K562 (cell line): Measurements from ENCODE around the gene MRPS35. TPM values are rescaled to one million over a fixed set of nuclear protein-coding genes. Genes with fewer than 3 reads are reported as not detected.
A peak's percentile ranks its signal among the peaks of the same experiment; 100 is the strongest.

Experiments used
- BRD9 ChIP-seq: fragments of 450-650 bp; IDR thresholded peaks from 2 replicates; pipeline ENCODE4 v1.6.1; 2018; ENCODE audit warnings: low read depth; ENCODE audit not compliant: partially characterized antibody
- DLX4 ChIP-seq: fragments of 250-450 bp; sonication (Bioruptor Pico); IDR thresholded peaks from 2 replicates; pipeline ENCODE4 v1.6.1; 2021; ENCODE audit warnings: mild to moderate bottlenecking
- HOXB6 ChIP-seq: fragments of 250-450 bp; sonication (Bioruptor Pico); IDR thresholded peaks from 2 replicates; pipeline ENCODE4 v1.5.1; 2022; ENCODE audit warnings: mild to moderate bottlenecking, borderline replicate concordance
- KDM1A ChIP-seq, 2 experiments: fragments of 450-650 bp; IDR thresholded peaks; 2 replicates each; pipeline ENCODE4 v1.6.1; 2016; ENCODE audit warnings: mild to moderate bottlenecking in 2 of 2
- MLLT1 ChIP-seq, 2 experiments: fragments of 450-650 bp; IDR thresholded peaks; 2 replicates each; pipeline ENCODE4 v1.6.1; 2016
- NEUROD1 ChIP-seq: fragments of 150-350 bp; IDR thresholded peaks from 2 replicates; pipeline ENCODE4 v1.6.1; 2014; ENCODE audit warnings: borderline replicate concordance, low read length, low read depth; ENCODE audit not compliant: partially characterized antibody
- POLR2AphosphoS5 ChIP-seq: IDR thresholded peaks from 2 replicates; pipeline ENCODE4 v1.6.1; 2011; ENCODE audit warnings: mild to moderate bottlenecking, low read depth, low read length, moderate library complexity; ENCODE audit not compliant: control insufficient read depth, insufficient read depth
- POLR2G ChIP-seq: fragments of 200-400 bp; formaldehyde crosslinking; IDR thresholded peaks from 2 replicates; pipeline ENCODE4 v1.6.1; 2017; ENCODE audit warnings: low read depth, mild to moderate bottlenecking, antibody characterized with exemption, low read length, moderate library complexity
- RAD21 ChIP-seq, 2 experiments: fragments of 250-450 bp in 1 of 2; fragments of 450-650 bp in 1 of 2; sonication (Bioruptor Pico) in 1 of 2; formaldehyde crosslinking in 1 of 2; IDR thresholded peaks in 1 of 2; conservative IDR thresholded peaks in 1 of 2; 2 replicates each; pipeline versions ENCODE4 v1.4.0 to v1.8.0; 2020 to 2022; ENCODE audit warnings: mild to moderate bottlenecking in 2 of 2, moderate library complexity in 1 of 2
- SIN3A ChIP-seq, 2 experiments: fragments of 150-350 bp in 1 of 2; IDR thresholded peaks; 2 replicates each; pipeline ENCODE4 v1.6.1; 2011 to 2016; ENCODE audit warnings: borderline replicate concordance in 2 of 2, low read depth in 2 of 2, low read length in 2 of 2, mild to moderate bottlenecking in 2 of 2, moderate library complexity in 2 of 2; ENCODE audit not compliant: control insufficient read depth in 1 of 2
- SMAD1 ChIP-seq: fragments of 150-350 bp; IDR thresholded peaks from 2 replicates; pipeline ENCODE4 v1.6.1; 2014; ENCODE audit warnings: low read length, low read depth; ENCODE audit not compliant: partially characterized antibody
- TAF1 ChIP-seq: IDR thresholded peaks from 2 replicates; pipeline ENCODE4 v1.6.1; 2011; ENCODE audit warnings: mild to moderate bottlenecking, low read length, moderate library complexity; ENCODE audit not compliant: insufficient read depth, control insufficient read depth, severe bottlenecking; ENCODE audit errors: extremely low read depth
- ZC3H8 ChIP-seq: fragments of 450-650 bp; IDR thresholded peaks from 2 replicates; pipeline ENCODE4 v1.6.1; 2017
- ZNF655 ChIP-seq: fragments of 250-450 bp; sonication (Bioruptor Pico); IDR thresholded peaks from 2 replicates; pipeline ENCODE4 v1.5.0; 2021
- ZNF764 ChIP-seq: fragments of 250-450 bp; sonication (Bioruptor Pico); IDR thresholded peaks from 2 replicates; pipeline ENCODE4 v1.4.0; 2020; ENCODE audit warnings: low read depth, mild to moderate bottlenecking, moderate library complexity
- ZNF778 ChIP-seq: fragments of 450-650 bp; formaldehyde crosslinking; IDR thresholded peaks from 2 replicates; pipeline ENCODE4 v1.4.0; 2020; ENCODE audit warnings: mild to moderate bottlenecking, moderate library complexity
- polyA plus RNA-seq, 8 experiments: library from polyadenylated mRNA; depleted of rRNA in 4 of 8; stranded (reverse) in 5 of 8; unstranded in 3 of 8; fragments of >200 nt; fragmentation: Nextera tagmentation in 2 of 8; fragmentation: Illumina TruSeq in 1 of 8; extraction: Ambion mirVana in 2 of 8; extraction: Trizol in 1 of 8; gene quantifications; 2 replicates each; pipeline versions ENCODE4 v1.2.1 to v1.2.3, GENCODE V29; 2011 to 2014; ENCODE audit warnings: inconsistent platforms in 1 of 8, missing spikeins in 1 of 8
- total RNA-seq, 7 experiments: library from RNA; depleted of rRNA in 6 of 7; stranded (reverse); fragments of >200 nt in 6 of 7; fragmentation: Illumina TruSeq in 2 of 7; extraction: Trizol in 2 of 7; gene quantifications; 2 replicates each; pipeline versions ENCODE4 v1.2.1 to v1.2.3, GENCODE V29; 2011 to 2021; ENCODE audit warnings: low replicate concordance in 1 of 7
- TF ChIP-seq, protein P1 (sequence below): fragments of 250-450 bp; sonication (Bioruptor Pico); IDR thresholded peaks from 2 replicates; pipeline ENCODE4 v1.8.0; 2022; ENCODE audit warnings: moderate library complexity, mild to moderate bottlenecking, inconsistent platforms

The MRPS35 gene
- total and polyA plus RNA-seq, 9 of the 15 experiments (the other 6 are each of a cell fraction or from before 2014, with no cell fraction given) = 79.0 to 183 (median 114) TPM

DNA sequence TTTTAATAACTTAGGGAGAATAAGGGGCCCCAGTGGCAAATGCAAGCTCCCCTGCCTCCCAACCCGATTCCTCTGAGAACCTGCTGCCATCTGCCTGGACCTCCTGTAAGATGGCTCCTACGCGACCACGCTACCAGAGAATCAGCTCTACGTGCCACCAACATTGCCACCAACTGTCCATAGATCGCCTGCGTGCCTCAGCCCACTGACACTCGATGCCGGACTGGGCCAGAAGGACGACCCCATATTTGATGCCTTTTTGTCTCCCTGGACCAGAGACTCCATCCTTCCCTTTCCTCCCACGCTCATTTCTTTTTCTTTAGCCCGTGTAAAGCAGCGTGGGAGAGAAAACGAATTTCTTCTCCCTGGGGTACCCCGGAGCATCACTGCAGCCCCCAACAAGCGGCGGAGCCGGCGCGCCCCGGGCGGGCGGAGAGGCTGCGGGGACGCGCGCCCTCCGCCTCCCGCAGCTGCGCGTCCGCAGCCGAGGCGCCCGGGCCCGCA lies 68.8 kb downstream of the MRPS35 start (continued):
- TF ChIP-seq ZNF655 (CRISPR knock-in tag) = no peak
- no peak for TF ChIP-seq ZC3H8
- TF ChIP-seq POLR2AphosphoS5 = no peak
- TF ChIP-seq POLR2G = no peak
- no peak for TF ChIP-seq NEUROD1
- no peak for TF ChIP-seq SIN3A (IDR thresholded peaks at IDR 0.05; ENCODE audit: borderline replicate concordance in 2 of 2, control insufficient read depth in 1 of 2, low read depth in 2 of 2, low read length in 2 of 2)
- TF ChIP-seq MLLT1 (IDR thresholded peaks at IDR 0.05) = no peak
- TF ChIP-seq, protein P1, sequence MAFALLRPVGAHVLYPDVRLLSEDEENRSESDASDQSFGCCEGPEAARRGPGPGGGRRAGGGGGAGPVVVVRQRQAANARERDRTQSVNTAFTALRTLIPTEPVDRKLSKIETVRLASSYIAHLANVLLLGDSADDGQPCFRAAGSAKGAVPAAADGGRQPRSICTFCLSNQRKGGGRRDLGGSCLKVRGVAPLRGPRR (CRISPR knock-in tag) = no peak
- no peak for TF ChIP-seq ZNF764 (CRISPR knock-in tag)
- TF ChIP-seq RAD21 (CRISPR knock-in tag; conservative IDR thresholded peaks at IDR 0.05 in 1 of 2, IDR thresholded peaks at IDR 0.05 in 1 of 2) = no peak
- TF ChIP-seq KDM1A (IDR thresholded peaks at IDR 0.05) = peak in 1 of 2 experiments; percentile 25; a peak in 1 of 4 replicates
- no peak for TF ChIP-seq ZNF778 (CRISPR knock-in tag)
- TF ChIP-seq BRD9 = no peak
- no peak for TF ChIP-seq DLX4 (CRISPR knock-in tag)
- peak; percentile 50 for TF ChIP-seq TAF1
- 0 out of 2 replicates have a peak, but pooled peaks have one; percentile 36 for TF ChIP-seq HOXB6 (CRISPR knock-in tag)
- TF ChIP-seq SMAD1 = no peak
- TF ChIP-seq, all 486 proteins: peak for 5
